ENCODE results near the gene PURA. TPM values are rescaled to one million over a fixed set of nuclear protein-coding genes. Genes with fewer than 3 reads are reported as not detected.

The PURA gene
- total RNA-seq, 2 experiments from 2014 or later, result 14.7 to 15.1 TPM

DNA sequence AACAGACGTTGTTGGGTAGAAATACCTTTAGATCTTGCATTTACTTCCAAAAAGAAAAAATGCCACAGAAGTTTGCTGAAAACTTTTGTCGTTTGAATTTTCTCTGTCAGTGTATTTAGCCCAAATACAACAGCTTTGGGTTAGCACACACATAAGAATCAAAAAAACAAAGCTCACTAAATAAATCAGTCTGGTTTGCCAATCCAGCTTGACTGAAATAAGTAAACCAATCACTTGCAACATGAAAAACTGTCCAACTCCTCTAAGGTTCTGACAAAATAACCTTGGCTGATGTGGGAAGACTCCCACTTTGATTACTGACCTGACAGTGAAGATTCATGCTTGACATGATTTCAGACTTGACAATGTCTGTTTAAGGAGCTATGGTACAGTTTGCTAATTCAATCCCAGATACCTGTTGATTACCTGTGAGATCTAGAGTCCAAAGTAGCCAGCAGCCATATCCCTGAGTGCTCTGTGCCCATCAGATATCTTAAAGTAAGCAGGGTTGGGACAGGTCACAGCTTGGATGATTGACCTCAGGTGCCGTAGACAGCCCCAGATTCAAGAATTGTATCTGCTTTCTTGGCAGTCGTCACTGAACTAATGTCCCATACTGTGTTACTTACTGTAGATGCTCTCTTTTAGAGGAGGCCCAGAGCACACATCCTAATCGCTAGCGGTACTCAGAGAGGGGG is 12.6 kb downstream of the PURA start:
- POLR2A ChIA-PET, result interaction anchor here (1.4 kb wide), 1 partner anchor 12 kb away, joined by 4 read pairs; no protein-coding TSS in a partner anchor
- no peak overlapping the region for H3K4me3 Mint-ChIP-seq

DNA sequence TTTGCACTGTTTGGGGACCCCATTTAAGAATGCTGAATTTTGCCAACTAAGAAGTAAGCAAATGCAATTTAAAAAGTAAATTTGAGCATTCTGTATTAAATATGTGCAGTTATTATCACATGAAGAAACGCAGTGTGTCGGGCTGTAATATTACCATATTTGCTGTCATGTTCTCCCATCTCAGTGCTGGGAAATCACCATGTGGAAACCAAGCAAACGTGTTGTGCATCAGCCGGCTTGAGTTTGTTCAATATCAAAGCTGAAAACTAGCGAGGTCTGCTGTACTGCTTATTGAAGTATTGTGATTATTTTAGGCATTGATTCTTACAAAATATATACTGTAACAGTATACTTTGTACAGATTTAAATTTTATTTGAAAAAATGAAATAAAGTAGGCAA is 14.5 kb downstream of the PURA start:
- CTCF ChIA-PET, result no interaction called here
- no peaks in the 10 kb centered on the region for H3K27me3 Mint-ChIP-seq
- H3K27ac Mint-ChIP-seq, result no peak overlapping the region
- no peaks in the 10 kb centered on the region for H3K9me3 Mint-ChIP-seq
- no peak overlapping the region for H3K4me3 Mint-ChIP-seq
- H3K36me3 Mint-ChIP-seq (ENCODE audit: low read depth), result no peaks in the 10 kb centered on the region
- peaks cover 27% of the 10 kb centered on the region for H3K4me1 Mint-ChIP-seq
- DNase-seq, result no peak
- POLR2A ChIA-PET, result no interaction called here

More for the DNA sequence above, 12.6 kb downstream of the PURA start:
- DNase-seq, result no peak
- Mint-ChIP-seq H3K27me3 (no peaks in the 10 kb centered on the region), H3K9me3 (no peaks in the 10 kb centered on the region), H3K36me3 (ENCODE audit: low read depth) (no peaks in the 10 kb centered on the region), H3K27ac (no peak overlapping the region), H3K4me1 (peaks cover 18% of the 10 kb centered on the region)
- CTCF ChIA-PET, result interaction anchor here (1.7 kb wide), 1 partner anchor 17 kb away, joined by 5 read pairs; no protein-coding TSS in a partner anchor

DNA sequence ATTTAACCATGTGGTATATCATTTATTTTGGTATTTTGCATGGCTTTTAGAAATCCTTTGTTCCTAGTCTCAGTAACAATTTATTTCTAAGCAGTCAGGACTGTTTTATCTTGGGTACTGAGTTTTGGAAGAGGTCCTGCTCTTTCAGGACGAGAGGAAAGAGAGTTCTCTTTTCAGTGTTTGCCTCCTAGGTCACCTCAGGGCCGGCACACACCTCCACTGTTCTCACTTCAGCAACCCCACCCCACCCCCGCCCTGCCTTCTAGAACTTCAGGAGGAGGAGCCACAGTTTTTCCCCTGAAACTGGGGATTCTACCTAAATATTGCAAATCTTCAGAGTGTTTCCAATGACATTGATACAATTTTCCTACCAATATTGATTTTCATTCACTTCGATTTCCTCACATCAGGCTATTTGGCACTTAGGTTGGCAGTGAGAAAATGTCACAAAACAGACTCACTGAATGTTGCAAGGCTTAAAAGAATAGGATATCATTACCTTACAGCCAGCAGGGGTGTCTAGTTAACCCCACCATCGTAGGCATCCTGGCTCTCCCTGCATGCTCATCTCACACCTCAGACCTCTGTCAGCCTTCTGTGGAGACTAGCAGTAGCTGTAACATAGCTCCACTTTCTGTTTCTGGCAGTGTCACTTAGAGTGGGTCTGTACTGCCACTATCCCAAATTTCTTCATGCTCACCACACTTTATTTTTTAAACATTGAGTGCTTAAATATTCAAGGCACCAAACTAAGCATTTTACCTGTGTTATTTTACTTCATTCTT is 17.2 kb downstream of the PURA start:
- ChIA-PET POLR2A (interaction anchor here (1.1 to 1.6 kb wide), 3 partner anchors 8 to 23 kb away, joined by 3 to 4 read pairs (median 4); no protein-coding TSS in a partner anchor), CTCF (interaction anchor here (0.7 to 7.7 kb wide), 2 partner anchors 10 to 14 kb away, joined by 3 to 59 read pairs; no protein-coding TSS in a partner anchor)
- Mint-ChIP-seq H3K27ac (no peak overlapping the region), H3K36me3 (ENCODE audit: low read depth) (no peaks in the 10 kb centered on the region), H3K9me3 (no peaks in the 10 kb centered on the region), H3K27me3 (no peaks in the 10 kb centered on the region), H3K4me1 (peaks cover 22% of the 10 kb centered on the region), H3K4me3 (no peak overlapping the region)
- DNase-seq, result no peak

DNA sequence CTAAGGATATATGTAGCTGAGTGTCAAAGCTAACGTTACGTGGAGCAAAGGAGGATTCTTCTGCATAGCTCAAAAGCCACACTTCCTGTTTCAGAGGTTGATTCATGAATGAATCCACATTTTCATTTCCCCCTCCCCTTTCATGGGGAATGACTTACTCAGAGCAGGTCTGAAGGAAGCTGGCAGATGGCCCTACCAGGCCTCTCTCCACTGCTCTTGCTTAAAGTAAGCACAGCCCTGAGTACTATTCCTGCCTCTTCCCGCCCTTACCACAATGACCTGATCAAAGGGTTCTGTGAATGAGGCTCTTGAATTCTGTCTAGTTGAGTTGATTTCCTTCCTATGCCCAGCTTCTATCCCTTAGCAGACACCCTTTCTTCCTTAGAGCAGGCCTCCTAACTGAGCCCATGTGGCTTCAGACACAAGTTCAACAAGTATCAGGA is 18.1 kb downstream of the PURA start:
- ChIA-PET CTCF (interaction anchor here (0.7 to 7.7 kb wide), 2 partner anchors 9 to 13 kb away, joined by 3 to 59 read pairs; no protein-coding TSS in a partner anchor), POLR2A (interaction anchor here (0.7 to 1.6 kb wide), 4 partner anchors 9 to 24 kb away, joined by 3 to 4 read pairs (median 4); partner anchors contain the start of gene PURA)
- Mint-ChIP-seq H3K27ac (no peak overlapping the region), H3K27me3 (no peaks in the 10 kb centered on the region), H3K9me3 (no peaks in the 10 kb centered on the region), H3K4me1 (peaks cover 22% of the 10 kb centered on the region), H3K36me3 (ENCODE audit: low read depth) (no peaks in the 10 kb centered on the region), H3K4me3 (no peak overlapping the region)
- no peak for DNase-seq

DNA sequence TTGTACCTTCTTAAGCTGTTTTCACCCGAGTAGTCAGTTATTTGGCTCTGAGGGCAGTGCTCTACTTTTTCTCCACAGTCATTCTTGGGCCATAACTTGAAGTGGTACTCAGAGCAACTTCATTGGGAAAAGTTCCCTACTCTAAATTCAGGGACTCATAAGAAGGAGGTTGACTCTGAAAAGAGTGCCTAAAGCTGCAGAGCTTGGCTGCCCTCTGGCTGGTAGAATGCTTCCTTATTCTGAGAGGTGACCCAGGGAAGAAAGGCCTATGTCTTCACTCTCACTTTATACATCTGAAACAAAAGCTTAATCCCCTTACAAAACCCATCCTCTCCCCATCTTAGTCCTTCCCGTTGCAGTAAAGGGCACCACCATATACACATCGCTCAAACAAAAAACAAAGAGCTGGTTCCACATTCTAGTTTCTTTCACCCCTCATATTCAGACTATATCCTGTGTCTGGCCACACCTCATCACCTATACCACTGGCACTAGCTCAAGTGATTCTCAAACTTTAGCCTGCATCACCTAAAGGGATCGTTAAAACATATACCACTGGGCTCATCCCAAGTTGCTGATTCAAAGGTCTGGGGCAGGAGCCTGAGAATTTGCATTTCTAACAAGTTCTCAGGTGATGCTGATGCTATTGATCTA is 19.7 kb downstream of the PURA start:
- Mint-ChIP-seq H3K27me3 (no peaks in the 10 kb centered on the region), H3K27ac (no peak overlapping the region), H3K4me3 (no peak overlapping the region), H3K9me3 (no peaks in the 10 kb centered on the region), H3K4me1 (peaks cover 22% of the 10 kb centered on the region), H3K36me3 (ENCODE audit: low read depth) (no peaks in the 10 kb centered on the region)
- POLR2A ChIA-PET, result interaction anchor here (0.9 to 1.3 kb wide), 2 partner anchors 26 kb away, joined by 3 read pairs; no protein-coding TSS in a partner anchor
- CTCF ChIA-PET, result interaction anchor here (0.7 to 7.7 kb wide), 4 partner anchors 11 to 368 kb away, joined by 3 to 59 read pairs (median 4); no protein-coding TSS in a partner anchor
- DNase-seq, result no peak

DNA sequence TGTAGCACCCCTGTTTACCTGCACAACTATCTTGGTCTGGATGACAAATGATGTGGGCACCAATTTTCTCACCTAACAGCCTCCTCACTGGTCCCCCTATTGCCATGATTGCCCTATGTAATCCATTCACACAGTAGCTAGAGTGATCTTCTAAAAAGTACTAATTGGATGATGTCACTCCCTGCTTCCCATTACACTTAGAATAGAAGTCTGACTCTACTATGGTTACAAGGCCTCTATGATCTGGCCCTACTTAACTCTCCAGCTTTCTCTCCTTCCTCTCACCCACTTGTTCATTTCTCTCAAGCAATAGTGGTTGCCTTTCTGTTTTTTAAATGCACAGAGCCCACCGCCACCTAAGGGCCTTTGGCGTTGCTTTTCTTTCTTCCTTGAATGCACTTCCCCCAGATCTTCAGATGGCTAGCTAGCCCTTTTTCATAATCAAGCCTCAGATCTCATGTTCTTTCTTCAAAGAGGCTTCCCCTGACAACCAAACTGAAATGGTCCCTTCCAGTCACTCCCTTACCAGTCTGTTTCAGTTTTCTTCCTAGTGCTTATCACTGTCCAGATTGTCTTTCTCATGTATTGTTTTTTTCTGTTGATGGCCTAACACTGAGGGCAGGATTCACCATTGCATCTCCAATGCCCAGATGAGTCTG is 20.5 kb downstream of the PURA start:
- Mint-ChIP-seq H3K4me1 (peaks cover 22% of the 10 kb centered on the region), H3K27me3 (no peaks in the 10 kb centered on the region), H3K27ac (no peak overlapping the region), H3K9me3 (no peaks in the 10 kb centered on the region), H3K36me3 (ENCODE audit: low read depth) (no peaks in the 10 kb centered on the region), H3K4me3 (no peak overlapping the region)
- ChIA-PET POLR2A (interaction anchor here (0.9 kb wide), 1 partner anchor 27 kb away, joined by 3 read pairs; no protein-coding TSS in a partner anchor), CTCF (interaction anchor here (1.7 to 7.7 kb wide), 2 partner anchors 11 to 166 kb away, joined by 5 to 59 read pairs; no protein-coding TSS in a partner anchor)
- DNase-seq, result no peak

DNA sequence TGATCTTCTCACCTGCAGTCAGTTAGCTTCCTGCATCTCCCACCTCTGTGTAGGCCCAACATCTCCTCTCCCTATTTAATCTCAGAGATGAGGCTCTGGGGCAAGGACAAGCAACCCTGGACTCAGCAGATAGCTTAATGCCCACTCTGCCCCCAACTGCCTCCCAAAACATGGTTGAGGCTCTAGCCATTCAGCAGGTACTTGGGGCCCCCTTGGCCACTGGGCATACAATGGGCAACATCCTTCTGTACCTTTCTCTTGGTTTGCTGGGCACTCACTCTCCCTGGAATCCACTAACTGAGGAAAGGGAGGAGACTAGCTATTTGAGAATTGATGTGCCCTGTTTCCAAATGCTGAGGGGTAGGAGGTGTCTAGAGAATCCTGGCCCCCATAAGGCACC is 21.2 kb downstream of the PURA start:
- no peaks in the 10 kb centered on the region for H3K27me3 Mint-ChIP-seq
- no peak for DNase-seq
- POLR2A ChIA-PET, result no interaction called here
- no peaks in the 10 kb centered on the region for H3K36me3 Mint-ChIP-seq (ENCODE audit: low read depth)
- H3K9me3 Mint-ChIP-seq, result no peaks in the 10 kb centered on the region
- H3K4me3 Mint-ChIP-seq, result no peak overlapping the region
- peaks cover 22% of the 10 kb centered on the region for H3K4me1 Mint-ChIP-seq
- H3K27ac Mint-ChIP-seq, result no peak overlapping the region
- CTCF ChIA-PET, result interaction anchor here (1.7 to 7.7 kb wide), 2 partner anchors 10 to 166 kb away, joined by 5 to 59 read pairs; no protein-coding TSS in a partner anchor

DNA sequence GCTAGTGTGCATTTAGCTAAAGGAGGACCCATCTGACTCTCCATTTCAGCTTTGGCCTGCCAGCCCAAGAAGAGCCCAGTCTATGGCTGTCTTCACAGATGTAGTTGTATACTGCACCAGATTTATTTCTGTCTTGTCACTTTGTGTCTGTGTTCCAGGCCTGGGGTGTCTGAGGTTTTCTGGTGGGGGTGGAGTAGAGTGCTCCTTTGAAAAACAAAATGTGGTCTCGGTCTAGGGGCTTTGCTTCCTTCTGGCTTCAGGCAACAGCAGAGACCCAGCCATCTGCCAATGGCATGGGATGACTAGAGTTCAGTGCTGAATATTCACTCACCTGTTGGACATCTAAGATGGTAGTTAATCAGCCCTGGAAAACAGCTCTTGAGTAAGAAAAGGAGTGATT is 22.7 kb downstream of the PURA start:
- ChIA-PET POLR2A (no interaction called here), CTCF (interaction anchor here (0.9 to 7.7 kb wide), 3 partner anchors 8 to 168 kb away, joined by 3 to 59 read pairs (median 3); no protein-coding TSS in a partner anchor)

DNA sequence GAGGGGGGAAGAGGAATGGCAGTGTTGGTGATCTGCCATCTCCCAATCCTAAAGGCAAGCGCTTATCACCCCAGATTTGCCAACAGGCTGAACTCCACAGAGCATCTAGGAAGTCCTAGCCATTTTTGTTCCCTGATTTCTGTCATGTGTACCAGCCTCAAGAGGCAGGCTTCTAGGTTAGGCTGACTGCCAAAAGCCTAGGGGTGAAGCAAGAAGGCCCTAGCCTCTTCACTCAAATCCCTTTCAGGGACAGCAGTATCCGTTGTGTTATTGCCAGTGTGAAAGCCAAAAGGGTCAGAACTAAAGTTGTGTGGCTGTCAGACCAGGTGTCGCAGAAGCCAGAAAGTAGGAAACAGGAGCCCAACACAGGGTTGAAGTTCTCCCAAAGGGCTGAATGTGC is 26.5 kb downstream of the PURA start:
- POLR2A ChIA-PET, result no interaction called here
- H3K27me3 Mint-ChIP-seq, result peaks cover 8% of the 10 kb centered on the region
- no peaks in the 10 kb centered on the region for H3K9me3 Mint-ChIP-seq
- CTCF ChIA-PET, result no interaction called here
- H3K4me3 Mint-ChIP-seq, result no peak overlapping the region
- no peak overlapping the region for H3K27ac Mint-ChIP-seq
- no peak for DNase-seq
- H3K36me3 Mint-ChIP-seq (ENCODE audit: low read depth), result no peaks in the 10 kb centered on the region
- H3K4me1 Mint-ChIP-seq, result peaks cover 7% of the 10 kb centered on the region

More for the DNA sequence above, 22.7 kb downstream of the PURA start:
- Mint-ChIP-seq H3K4me3 (no peak overlapping the region), H3K9me3 (no peaks in the 10 kb centered on the region), H3K4me1 (peaks cover 14% of the 10 kb centered on the region), H3K27me3 (no peaks in the 10 kb centered on the region), H3K36me3 (ENCODE audit: low read depth) (no peaks in the 10 kb centered on the region), H3K27ac (no peak overlapping the region)
- no peak for DNase-seq

DNA sequence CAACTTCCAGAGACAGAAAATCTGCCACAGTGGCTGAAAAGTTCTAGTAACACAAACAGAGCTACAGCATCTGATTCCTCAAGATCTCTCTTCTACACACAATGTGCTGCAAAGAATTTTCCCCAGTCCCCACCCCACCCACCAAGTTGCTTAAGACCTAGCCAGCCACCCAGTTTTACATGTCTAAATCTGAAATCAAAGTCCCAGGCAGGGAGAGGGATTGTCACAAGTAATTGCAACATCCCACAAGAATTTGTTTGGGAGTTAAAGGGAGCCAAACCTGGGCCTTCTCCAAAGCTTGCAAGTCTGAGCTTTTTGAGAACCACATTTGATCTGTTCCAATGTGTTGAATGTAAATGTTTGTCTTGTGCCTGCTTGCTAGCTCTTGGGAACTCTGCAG is 27.3 kb downstream of the PURA start:
- Mint-ChIP-seq H3K4me3 (no peak overlapping the region), H3K9me3 (no peaks in the 10 kb centered on the region), H3K27ac (no peak overlapping the region), H3K36me3 (ENCODE audit: low read depth) (no peaks in the 10 kb centered on the region), H3K4me1 (peaks cover 12% of the 10 kb centered on the region), H3K27me3 (peaks cover 11% of the 10 kb centered on the region)
- no peak for DNase-seq
- POLR2A ChIA-PET, result interaction anchor here (0.6 kb wide), 1 partner anchor 18 kb away, joined by 3 read pairs; no protein-coding TSS in a partner anchor
- CTCF ChIA-PET, result interaction anchor here (1.0 to 6.1 kb wide), 5 partner anchors 10 to 67 kb away, joined by 3 to 76 read pairs (median 3); partner anchors contain the start of gene PURA

DNA sequence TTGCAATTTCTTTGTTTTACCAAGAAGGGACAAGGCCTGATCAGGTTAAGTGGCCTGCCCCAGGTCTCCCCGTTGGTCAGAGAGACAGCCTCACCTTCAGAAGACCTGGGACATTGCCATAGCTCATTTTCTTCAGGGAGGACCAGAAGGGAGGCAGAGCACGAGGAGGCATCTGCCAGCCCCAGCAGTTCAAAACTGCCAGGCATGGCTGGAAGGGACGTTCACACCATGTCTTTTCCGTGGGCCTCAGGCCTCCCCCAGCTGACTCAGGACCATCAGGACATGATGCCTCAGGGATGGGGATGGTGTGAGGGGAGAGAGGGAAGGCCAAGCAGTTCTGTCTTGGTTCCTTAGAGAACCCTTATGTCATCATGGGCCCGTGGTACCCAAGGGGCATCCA is 28.3 kb downstream of the PURA start:
- CTCF ChIA-PET, result interaction anchor here (0.5 to 6.1 kb wide), 10 partner anchors 9 to 375 kb away, joined by 3 to 76 read pairs (median 4); partner anchors contain the start of gene PURA
- H3K9me3 Mint-ChIP-seq, result no peaks in the 10 kb centered on the region
- DNase-seq, result no peak
- H3K27me3 Mint-ChIP-seq, result peaks cover 18% of the 10 kb centered on the region
- no peak overlapping the region for H3K27ac Mint-ChIP-seq
- POLR2A ChIA-PET, result no interaction called here
- no peaks in the 10 kb centered on the region for H3K36me3 Mint-ChIP-seq (ENCODE audit: low read depth)
- H3K4me3 Mint-ChIP-seq, result no peak overlapping the region
- peaks cover 18% of the 10 kb centered on the region for H3K4me1 Mint-ChIP-seq

DNA sequence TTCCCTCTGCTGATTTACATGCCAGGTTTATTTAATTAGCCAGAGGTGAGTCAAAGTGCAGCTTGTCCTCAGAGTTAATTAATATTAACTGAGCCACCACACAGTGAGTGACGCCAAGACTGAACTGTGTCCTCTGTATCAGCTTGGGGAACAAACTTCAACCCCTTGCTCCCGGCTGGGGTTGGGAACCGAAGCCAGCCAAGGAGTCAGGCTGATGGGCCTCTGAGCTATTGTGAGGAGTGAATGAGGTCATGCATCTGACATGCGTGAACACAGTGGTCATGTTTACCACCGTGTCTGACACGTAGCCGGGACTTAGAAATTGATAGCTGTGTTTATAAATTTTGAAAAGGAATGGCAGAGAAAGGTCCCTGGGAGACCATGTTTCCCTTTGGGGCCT is 28.9 kb downstream of the PURA start:
- Mint-ChIP-seq H3K4me3 (no peak overlapping the region), H3K4me1 (peaks cover 18% of the 10 kb centered on the region), H3K36me3 (ENCODE audit: low read depth) (no peaks in the 10 kb centered on the region), H3K9me3 (no peaks in the 10 kb centered on the region), H3K27ac (no peak overlapping the region), H3K27me3 (peaks cover 23% of the 10 kb centered on the region)
- POLR2A ChIA-PET, result no interaction called here
- CTCF ChIA-PET, result interaction anchor here (1.0 to 6.1 kb wide), 15 partner anchors 8 to 174 kb away, joined by 3 to 76 read pairs (median 8); no protein-coding TSS in a partner anchor
- no peak for DNase-seq

All from activated CD4-positive, alpha-beta memory T cell treated with anti-CD3 and anti-CD28 coated beads, Interleukin-2, amount 10 ng/mL, durations not matched to agents 7 days and 5 days (primary cell).